Inferior parietal cortex (tissue), 1 donor: ENCODE results near the gene HIF1AN.
A peak's percentile ranks its signal among the peaks of the same experiment; 100 is the strongest.

ENCODE experiments used
- DNase-seq: peaks from one replicate; pipeline ENCODE4 v3.0.0-alpha.2; 2016; ENCODE audit errors: extremely low spot score

The HIF1AN gene

GRCh38 chr10:100522107-100522801 is 13.5 kb upstream of the HIF1AN start:
- no peak for DNase-seq

- DNase-seq, result no peak
Measured at GRCh38 chr10:100522945-100523344, 12.8 kb upstream of the HIF1AN start.

GRCh38 chr10:100524206-100524605 is 11.5 kb upstream of the HIF1AN start:
- no peak for DNase-seq

- no peak for DNase-seq
Measured at GRCh38 chr10:100524638-100525037, 11.1 kb upstream of the HIF1AN start.

GRCh38 chr10:100528123-100528886 is 7.4 kb upstream of the HIF1AN start:
- DNase-seq, result no peak

- no peak for DNase-seq
Measured at GRCh38 chr10:100528921-100529474, 6.7 kb upstream of the HIF1AN start.

- peak; percentile 96 for DNase-seq
Measured at GRCh38 chr10:100529475-100530298, 6.1 kb upstream of the HIF1AN start, which contains the start of gene NDUFB8. Gene NDUFB8 (minus strand): TSS chr10:100529871. CDS start chr10:100529851, 20 bp downstream.

- DNase-seq, result no peak
Measured at GRCh38 chr10:100531761-100532160, 4.0 kb upstream of the HIF1AN start.

GRCh38 chr10:100534726-100535125 is 1.0 kb upstream of the HIF1AN start:
- DNase-seq, result no peak

- DNase-seq, result no peak
Measured at GRCh38 chr10:100535338-100535714, 417 bp upstream of the HIF1AN start.

GRCh38 chr10:100537475-100537874 is 1.7 kb downstream of the HIF1AN start:
- no peak for DNase-seq

- no peak for DNase-seq
Measured at GRCh38 chr10:100544950-100545349, 9.2 kb downstream of the HIF1AN start.

GRCh38 chr10:100551196-100551595 is 15.5 kb downstream of the HIF1AN start:
- DNase-seq, result no peak

- no peak for DNase-seq
Measured at GRCh38 chr10:100551738-100552137, 16.0 kb downstream of the HIF1AN start.

GRCh38 chr10:100553929-100554328 is 18.2 kb downstream of the HIF1AN start:
- no peak for DNase-seq

GRCh38 chr10:100554902-100555301 is 19.2 kb downstream of the HIF1AN start:
- no peak for DNase-seq

GRCh38 chr10:100560248-100560647 is 24.5 kb downstream of the HIF1AN start:
- DNase-seq, result no peak

- DNase-seq, result no peak
Measured at GRCh38 chr10:100561005-100561404, 25.3 kb downstream of the HIF1AN start.

GRCh38 chr10:100562008-100562672 is 26.4 kb downstream of the HIF1AN start:
- peak; percentile 60 for DNase-seq

- DNase-seq, result no peak
Measured at GRCh38 chr10:100565206-100565985, 29.7 kb downstream of the HIF1AN start.

GRCh38 chr10:100566561-100566960 is 30.8 kb downstream of the HIF1AN start:
- no peak for DNase-seq
